RWPE2 (cell line): ENCODE measurements around the gene GPRC5A.

Source experiments
- ATAC-seq: fragments of 200-7000 bp; cut with Tn5 transposase; 3 replicates; pipeline ENCODE4 v1.9.1; 2021; ENCODE audit warnings: low read depth
- DNase-seq: peaks from one replicate; pipeline ENCODE4 v3.0.0-alpha.2; 2020; ENCODE audit warnings: low spot score
- H3K27ac ChIP-seq: fragments of 450-650 bp; 2 replicates; pipeline ENCODE4 v1.5.1; 2017; ENCODE audit warnings: mild to moderate bottlenecking; ENCODE audit not compliant: poor library complexity, severe bottlenecking
- H3K27me3 ChIP-seq: fragments of 250-450 bp; sonication (Bioruptor Pico); 2 replicates; pipeline ENCODE4 v1.5.1; 2021; ENCODE audit warnings: mild to moderate bottlenecking, moderate library complexity; ENCODE audit not compliant: insufficient read depth, poor library complexity, severe bottlenecking
- H3K36me3 ChIP-seq: fragments of 250-450 bp; sonication (Bioruptor Pico); 2 replicates; pipeline ENCODE4 v1.5.1; 2020; ENCODE audit warnings: low read depth, mild to moderate bottlenecking, moderate library complexity
- H3K4me1 ChIP-seq: fragments of 250-450 bp; sonication (Bioruptor Pico); 2 replicates; pipeline ENCODE4 v1.5.1; 2021; ENCODE audit warnings: mild to moderate bottlenecking, moderate library complexity; ENCODE audit not compliant: insufficient read depth, poor library complexity, severe bottlenecking
- H3K4me3 ChIP-seq: fragments of 250-450 bp; sonication (Bioruptor Pico); 2 replicates; pipeline ENCODE4 v1.5.1; 2021; ENCODE audit warnings: mild to moderate bottlenecking, moderate library complexity; ENCODE audit not compliant: severe bottlenecking
- H3K9me3 ChIP-seq: fragments of 250-450 bp; sonication (Bioruptor Pico); 2 replicates; pipeline ENCODE4 v1.5.1; 2021; ENCODE audit warnings: mild to moderate bottlenecking, moderate library complexity; ENCODE audit not compliant: severe bottlenecking
- TF ChIP-seq, protein P1 (sequence below): fragments of 450-650 bp; IDR thresholded peaks from one replicate; pipeline ENCODE4 v1.5.1; 2017; ENCODE audit warnings: mild to moderate bottlenecking, moderate library complexity; ENCODE audit not compliant: poor library complexity, severe bottlenecking

The GPRC5A gene

GRCh38 chr12:12898136-12898717 is 6.9 kb downstream of the GPRC5A start:
- Histone ChIP-seq H3K9me3 (no peaks in the 10 kb centered on the region), H3K27ac (peak overlapping the region; percentile 93), H3K27me3 (no peaks in the 10 kb centered on the region), H3K4me3 (no peak overlapping the region), H3K4me1 (peaks cover 63% of the 10 kb centered on the region), H3K36me3 (peaks cover 43% of the 10 kb centered on the region)
- no peak for ATAC-seq
- TF ChIP-seq, protein P1, sequence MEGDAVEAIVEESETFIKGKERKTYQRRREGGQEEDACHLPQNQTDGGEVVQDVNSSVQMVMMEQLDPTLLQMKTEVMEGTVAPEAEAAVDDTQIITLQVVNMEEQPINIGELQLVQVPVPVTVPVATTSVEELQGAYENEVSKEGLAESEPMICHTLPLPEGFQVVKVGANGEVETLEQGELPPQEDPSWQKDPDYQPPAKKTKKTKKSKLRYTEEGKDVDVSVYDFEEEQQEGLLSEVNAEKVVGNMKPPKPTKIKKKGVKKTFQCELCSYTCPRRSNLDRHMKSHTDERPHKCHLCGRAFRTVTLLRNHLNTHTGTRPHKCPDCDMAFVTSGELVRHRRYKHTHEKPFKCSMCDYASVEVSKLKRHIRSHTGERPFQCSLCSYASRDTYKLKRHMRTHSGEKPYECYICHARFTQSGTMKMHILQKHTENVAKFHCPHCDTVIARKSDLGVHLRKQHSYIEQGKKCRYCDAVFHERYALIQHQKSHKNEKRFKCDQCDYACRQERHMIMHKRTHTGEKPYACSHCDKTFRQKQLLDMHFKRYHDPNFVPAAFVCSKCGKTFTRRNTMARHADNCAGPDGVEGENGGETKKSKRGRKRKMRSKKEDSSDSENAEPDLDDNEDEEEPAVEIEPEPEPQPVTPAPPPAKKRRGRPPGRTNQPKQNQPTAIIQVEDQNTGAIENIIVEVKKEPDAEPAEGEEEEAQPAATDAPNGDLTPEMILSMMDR: no peak
- no peak for DNase-seq

GRCh38 chr12:12898911-12899511 is 7.6 kb downstream of the GPRC5A start:
- TF ChIP-seq, protein P1: no peak
- Histone ChIP-seq H3K27me3 (no peaks in the 10 kb centered on the region), H3K9me3 (no peaks in the 10 kb centered on the region), H3K4me3 (no peak overlapping the region), H3K4me1 (peaks cover 68% of the 10 kb centered on the region), H3K36me3 (peaks cover 40% of the 10 kb centered on the region), H3K27ac (peak overlapping the region; percentile 93)
- ATAC-seq (no peak), DNase-seq (no peak)

- DNase-seq (no peak), ATAC-seq (peak; percentile 40)
- Histone ChIP-seq H3K4me1 (peaks cover 68% of the 10 kb centered on the region), H3K27ac (peak overlapping the region; percentile 93), H3K36me3 (peaks cover 42% of the 10 kb centered on the region), H3K9me3 (no peaks in the 10 kb centered on the region), H3K27me3 (no peaks in the 10 kb centered on the region), H3K4me3 (no peak overlapping the region)
- TF ChIP-seq, protein P1: no peak
Measured at GRCh38 chr12:12899530-12900380, 8.4 kb downstream of the GPRC5A start.

DNA sequence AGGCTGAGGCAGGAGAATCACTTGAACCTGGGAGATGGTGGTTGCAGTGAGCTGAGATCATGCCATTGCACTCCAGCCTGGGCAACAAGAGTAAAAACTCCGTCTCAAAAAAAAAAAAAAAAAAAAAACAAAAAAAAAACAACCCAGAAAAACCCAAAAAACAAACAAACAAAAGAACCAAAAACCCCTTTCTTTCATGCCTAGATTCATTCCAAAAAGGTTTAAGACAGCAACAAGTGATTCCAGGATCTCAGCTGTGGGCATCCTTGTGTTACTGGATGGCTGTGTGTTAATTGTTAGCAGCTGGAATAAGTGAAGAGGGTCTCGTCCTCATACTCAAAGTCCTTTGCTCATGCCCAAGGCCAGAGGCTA is 9.4 kb downstream of the GPRC5A start:
- DNase-seq (no peak), ATAC-seq (no peak)
- no peak overlapping the region for H3K4me3 ChIP-seq
- H3K27ac ChIP-seq: peak overlapping the region; percentile 93
- no peaks in the 10 kb centered on the region for H3K9me3 ChIP-seq
- peaks cover 68% of the 10 kb centered on the region for H3K4me1 ChIP-seq
- TF ChIP-seq, protein P1: no peak
- peaks cover 48% of the 10 kb centered on the region for H3K36me3 ChIP-seq
- no peaks in the 10 kb centered on the region for H3K27me3 ChIP-seq
